ENCODE data around the gene RFC4. TPM values are rescaled to one million over a fixed set of nuclear protein-coding genes. Genes with fewer than 3 reads are reported as not detected.

RFC4 gene
- total RNA-seq, 2 donors from 2014 or later: 4.7 to 20.4 TPM

DNA sequence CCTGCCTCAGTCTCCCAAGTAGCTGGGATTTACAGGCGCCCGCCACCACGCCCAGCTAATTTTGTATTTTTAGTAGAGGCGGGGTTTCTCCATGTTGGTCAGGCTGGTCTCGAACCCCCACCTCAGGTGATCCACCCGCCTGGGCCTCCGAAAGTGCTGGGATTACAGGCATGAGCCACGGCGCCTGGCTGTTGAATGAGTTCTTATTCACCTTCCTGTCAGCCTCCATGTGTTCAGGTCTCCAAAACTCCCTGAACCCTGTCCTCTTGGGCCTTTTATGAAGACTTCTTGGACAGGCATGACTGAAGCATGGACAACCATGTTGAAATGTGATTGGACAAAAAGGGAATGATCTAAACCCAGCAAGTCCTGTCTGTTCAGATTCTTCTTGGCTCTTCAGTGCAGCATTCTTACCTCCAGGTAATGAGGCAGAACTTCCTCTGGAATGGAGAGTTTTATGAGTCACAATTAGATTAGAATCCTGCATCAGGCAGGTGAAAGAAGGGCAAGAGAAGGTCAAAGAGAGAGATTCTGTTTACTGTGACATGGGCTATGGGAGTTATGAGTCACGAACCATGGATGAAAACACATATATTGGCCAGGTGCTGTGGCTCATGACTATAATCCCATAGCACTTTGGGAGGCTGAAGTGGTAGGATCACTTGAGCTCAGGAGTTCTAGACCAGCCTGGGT lies 46.0 kb downstream of the RFC4 start:
- H3K9me3 ChIP-seq: no peaks in the 10 kb centered on the region
- TF ChIP-seq, protein P1, sequence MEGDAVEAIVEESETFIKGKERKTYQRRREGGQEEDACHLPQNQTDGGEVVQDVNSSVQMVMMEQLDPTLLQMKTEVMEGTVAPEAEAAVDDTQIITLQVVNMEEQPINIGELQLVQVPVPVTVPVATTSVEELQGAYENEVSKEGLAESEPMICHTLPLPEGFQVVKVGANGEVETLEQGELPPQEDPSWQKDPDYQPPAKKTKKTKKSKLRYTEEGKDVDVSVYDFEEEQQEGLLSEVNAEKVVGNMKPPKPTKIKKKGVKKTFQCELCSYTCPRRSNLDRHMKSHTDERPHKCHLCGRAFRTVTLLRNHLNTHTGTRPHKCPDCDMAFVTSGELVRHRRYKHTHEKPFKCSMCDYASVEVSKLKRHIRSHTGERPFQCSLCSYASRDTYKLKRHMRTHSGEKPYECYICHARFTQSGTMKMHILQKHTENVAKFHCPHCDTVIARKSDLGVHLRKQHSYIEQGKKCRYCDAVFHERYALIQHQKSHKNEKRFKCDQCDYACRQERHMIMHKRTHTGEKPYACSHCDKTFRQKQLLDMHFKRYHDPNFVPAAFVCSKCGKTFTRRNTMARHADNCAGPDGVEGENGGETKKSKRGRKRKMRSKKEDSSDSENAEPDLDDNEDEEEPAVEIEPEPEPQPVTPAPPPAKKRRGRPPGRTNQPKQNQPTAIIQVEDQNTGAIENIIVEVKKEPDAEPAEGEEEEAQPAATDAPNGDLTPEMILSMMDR (IDR thresholded peaks at IDR 0.05): no peak
- ATAC-seq (ENCODE audit: insufficient number of reproducible peaks, low FRiP score, low read depth) (no peak), DNase-seq (ENCODE audit: low spot score) (no peak)
- no peak overlapping the region for H3K27ac ChIP-seq
- no peak overlapping the region for H3K4me3 ChIP-seq
- H3K27me3 ChIP-seq (replicated peaks; ENCODE audit: insufficient read depth): no peaks in the 10 kb centered on the region
- no peaks in the 10 kb centered on the region for H3K4me1 ChIP-seq (ENCODE audit: control insufficient read depth in 1 of 2, low read depth in 2 of 2)
- H3K36me3 ChIP-seq: no peaks in the 10 kb centered on the region

DNA sequence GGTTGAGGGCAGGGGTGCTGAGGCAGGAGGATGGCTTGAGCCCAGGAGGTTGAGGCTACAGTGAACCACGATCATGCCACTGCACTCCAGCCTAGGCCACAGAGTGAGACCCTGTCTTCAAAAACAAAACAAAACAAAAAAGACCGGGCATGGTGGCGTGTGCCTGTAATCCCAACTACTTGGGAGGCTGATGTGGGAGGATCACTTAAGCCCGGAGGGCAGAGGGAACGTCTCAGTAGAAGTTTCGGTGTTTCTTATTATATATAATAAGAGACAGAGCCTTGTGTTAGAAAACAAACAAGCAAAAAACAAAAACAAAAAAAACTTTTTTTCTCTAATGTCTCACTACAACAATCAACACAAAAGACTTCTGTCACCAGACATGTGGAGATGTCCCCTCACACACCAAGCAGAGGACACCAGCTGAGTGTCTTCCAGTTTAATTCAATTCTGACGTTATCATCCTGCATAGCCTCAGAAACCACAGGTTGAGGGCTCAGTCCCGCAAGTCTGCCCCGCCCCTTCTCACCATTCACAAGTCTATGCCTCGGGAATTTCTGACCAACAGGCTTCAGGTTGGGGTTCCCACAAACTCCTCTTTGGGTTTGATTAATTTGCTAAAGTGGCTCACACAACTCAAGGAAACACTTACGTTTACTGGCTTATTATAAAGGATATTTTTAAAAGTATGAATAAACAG lies 46.9 kb downstream of the RFC4 start:
- Histone ChIP-seq H3K27me3 (replicated peaks; ENCODE audit: insufficient read depth) (no peaks in the 10 kb centered on the region), H3K4me1 (ENCODE audit: control insufficient read depth in 1 of 2, low read depth in 2 of 2) (no peaks in the 10 kb centered on the region), H3K27ac (no peak overlapping the region), H3K36me3 (no peaks in the 10 kb centered on the region), H3K9me3 (no peaks in the 10 kb centered on the region), H3K4me3 (no peak overlapping the region)
- no peak for ATAC-seq (ENCODE audit: insufficient number of reproducible peaks, low FRiP score, low read depth)
- TF ChIP-seq, protein P1 (IDR thresholded peaks at IDR 0.05): no peak
- no peak for DNase-seq (ENCODE audit: low spot score)

DNA sequence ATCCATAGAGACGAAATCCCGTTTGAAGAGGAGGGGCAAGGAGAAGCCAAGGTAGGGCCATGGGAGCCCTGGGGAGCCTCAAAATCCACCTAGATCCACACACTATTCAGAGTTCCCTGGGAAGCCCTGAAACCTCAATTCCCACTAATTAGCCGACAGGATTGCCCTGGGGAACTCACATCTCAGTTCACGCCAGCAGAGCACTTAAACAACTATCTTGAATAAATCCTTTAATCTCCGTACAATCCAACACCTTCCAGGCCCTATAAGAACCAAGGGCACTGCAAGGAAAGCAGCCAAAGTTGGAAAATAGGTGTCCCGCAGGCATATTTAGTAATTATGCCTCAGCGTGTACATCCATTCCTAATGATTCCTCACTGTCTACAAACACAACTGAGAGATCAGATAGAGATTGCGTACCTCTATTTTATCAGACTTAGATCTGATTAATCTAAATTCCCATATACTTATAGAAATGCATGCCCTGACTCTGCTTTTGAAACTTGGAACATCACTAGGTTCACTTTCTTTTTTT lies 48.5 kb downstream of the RFC4 start:
- ATAC-seq (ENCODE audit: insufficient number of reproducible peaks, low FRiP score, low read depth) (no peak), DNase-seq (ENCODE audit: low spot score) (no peak)
- H3K4me3 ChIP-seq: no peak overlapping the region
- H3K4me1 ChIP-seq (ENCODE audit: control insufficient read depth in 1 of 2, low read depth in 2 of 2): no peaks in the 10 kb centered on the region
- no peaks in the 10 kb centered on the region for H3K27me3 ChIP-seq (replicated peaks; ENCODE audit: insufficient read depth)
- H3K27ac ChIP-seq: no peak overlapping the region
- no peaks in the 10 kb centered on the region for H3K9me3 ChIP-seq
- TF ChIP-seq, protein P1 (IDR thresholded peaks at IDR 0.05): no peak
- H3K36me3 ChIP-seq: no peaks in the 10 kb centered on the region

GRCh38 chr3:186757214-186757613 lies 49.1 kb downstream of the RFC4 start:
- Histone ChIP-seq H3K4me3 (no peak overlapping the region), H3K9me3 (no peaks in the 10 kb centered on the region), H3K27ac (no peak overlapping the region), H3K27me3 (replicated peaks; ENCODE audit: insufficient read depth) (no peaks in the 10 kb centered on the region), H3K4me1 (ENCODE audit: control insufficient read depth in 1 of 2, low read depth in 2 of 2) (no peaks in the 10 kb centered on the region), H3K36me3 (no peaks in the 10 kb centered on the region)
- TF ChIP-seq, protein P1 (IDR thresholded peaks at IDR 0.05): no peak
- DNase-seq (ENCODE audit: low spot score): no peak
- ATAC-seq (ENCODE audit: insufficient number of reproducible peaks, low FRiP score, low read depth): no peak

DNA sequence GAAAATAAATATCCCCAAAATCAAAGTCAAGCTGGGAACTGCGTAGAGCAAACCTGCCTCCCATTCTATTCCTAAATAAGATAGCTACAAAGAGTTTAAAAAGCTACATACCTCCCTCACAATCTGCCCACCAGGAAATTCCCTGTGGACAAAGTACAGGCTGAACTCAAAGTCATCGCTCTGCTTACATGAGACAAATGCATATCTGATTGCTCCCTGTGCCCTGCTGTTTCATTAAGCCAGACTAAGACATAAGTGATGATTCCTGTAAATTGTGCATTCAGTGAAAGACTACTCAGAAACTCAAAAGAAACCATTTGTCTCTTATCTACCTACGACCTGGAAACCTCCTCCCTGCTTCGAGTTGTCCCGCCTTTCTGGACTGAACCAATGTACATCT lies 51.4 kb downstream of the RFC4 start:
- H3K4me3 ChIP-seq: no peak overlapping the region
- H3K36me3 ChIP-seq: no peaks in the 10 kb centered on the region
- no peak overlapping the region for H3K27ac ChIP-seq
- no peaks in the 10 kb centered on the region for H3K27me3 ChIP-seq (replicated peaks; ENCODE audit: insufficient read depth)
- TF ChIP-seq, protein P1 (IDR thresholded peaks at IDR 0.05): no peak
- H3K9me3 ChIP-seq: no peaks in the 10 kb centered on the region
- ATAC-seq (ENCODE audit: insufficient number of reproducible peaks, low FRiP score, low read depth): no peak
- DNase-seq (ENCODE audit: low spot score): no peak
- H3K4me1 ChIP-seq (ENCODE audit: control insufficient read depth in 1 of 2, low read depth in 2 of 2): no peaks in the 10 kb centered on the region

Data from thoracic aorta (tissue), 2 donors.